HepG2 (cell line): ENCODE measurements around the gene PRR35. TPM values are rescaled to one million over a fixed set of nuclear protein-coding genes. Genes with fewer than 3 reads are reported as not detected.
A peak's percentile ranks its signal among the peaks of the same experiment; 100 is the strongest.

Experiments
- BRD4 ChIP-seq: sonication (generic); formaldehyde crosslinking; IDR thresholded peaks from 2 replicates; pipeline ENCODE4 v1.4.0; 2020; ENCODE audit warnings: missing genetic modification reagents
- BRF2 ChIP-seq: sonication (generic); formaldehyde crosslinking; IDR thresholded peaks from 2 replicates; pipeline ENCODE4 v1.8.1; 2022; ENCODE audit warnings: mild to moderate bottlenecking, missing genetic modification reagents
- ESRRA ChIP-seq: sonication (generic); formaldehyde crosslinking; IDR thresholded peaks from 2 replicates; pipeline ENCODE4 v1.5.1; 2020; ENCODE audit warnings: mild to moderate bottlenecking, low read depth, missing genetic modification reagents
- HOXD1 ChIP-seq: sonication (generic); formaldehyde crosslinking; IDR thresholded peaks from 2 replicates; pipeline ENCODE4 v1.5.0; 2020; ENCODE audit warnings: missing genetic modification reagents
- SSRP1 ChIP-seq: IDR thresholded peaks from 2 replicates; pipeline ENCODE4 v1.6.1; 2016; ENCODE audit warnings: control low read depth
- ZC3H13 ChIP-seq: sonication (generic); formaldehyde crosslinking; IDR thresholded peaks from 2 replicates; pipeline ENCODE4 v1.8.1; 2023; ENCODE audit warnings: mild to moderate bottlenecking, missing genetic modification reagents, moderate library complexity
- ZNF431 ChIP-seq: sonication (generic); formaldehyde crosslinking; IDR thresholded peaks from 2 replicates; pipeline ENCODE4 v1.9.0; 2022; ENCODE audit warnings: missing genetic modification reagents, low read depth, mild to moderate bottlenecking, borderline replicate concordance
- ZNF781 ChIP-seq: sonication (generic); formaldehyde crosslinking; IDR thresholded peaks from 2 replicates; pipeline ENCODE4 v1.5.1; 2020; ENCODE audit warnings: borderline replicate concordance, mild to moderate bottlenecking, missing genetic modification reagents; ENCODE audit errors: not compliant biosample characterization
- ZNF850 ChIP-seq: sonication (generic); formaldehyde crosslinking; conservative IDR thresholded peaks from 2 replicates; pipeline ENCODE4 v1.9.0; 2021; ENCODE audit warnings: mild to moderate bottlenecking, missing genetic modification reagents
- polyA plus RNA-seq, 8 experiments: library from polyadenylated mRNA; depleted of rRNA in 3 of 8; stranded (reverse) in 7 of 8; unstranded in 1 of 8; fragments of >200 nt; fragmentation: Illumina TruSeq in 4 of 8; extraction: Trizol in 4 of 8; gene quantifications; 2 replicates each; pipeline versions ENCODE4 v1.2.1 to v1.2.3, GENCODE V29; 2011 to 2016; ENCODE audit warnings: low read depth in 4 of 8, missing spikeins in 1 of 8, mixed read lengths in 1 of 8; ENCODE audit not compliant: insufficient read depth in 1 of 8
- total RNA-seq, 5 experiments: library from RNA; depleted of rRNA; stranded (reverse); fragments of >200 nt; fragmentation: Illumina TruSeq; extraction: Trizol; gene quantifications; 2 replicates each; pipeline ENCODE4 v1.2.3, GENCODE V29; 2016; ENCODE audit warnings: low read depth in 1 of 5
- TF ChIP-seq, protein P1 (sequence below): sonication (generic); formaldehyde crosslinking; IDR thresholded peaks from 2 replicates; pipeline ENCODE4; 2020; ENCODE audit warnings: missing genetic modification reagents, mild to moderate bottlenecking, borderline replicate concordance
- TF ChIP-seq, protein P2 (sequence below): sonication (generic); formaldehyde crosslinking; IDR thresholded peaks from 2 replicates; pipeline ENCODE4 v1.4.0; 2020; ENCODE audit warnings: missing genetic modification reagents, low read depth, mild to moderate bottlenecking, borderline replicate concordance
- TF ChIP-seq, protein P3 (sequence below): sonication (generic); formaldehyde crosslinking; IDR thresholded peaks from 2 replicates; pipeline ENCODE4 v1.5.1; 2020; ENCODE audit warnings: missing genetic modification reagents, mild to moderate bottlenecking, borderline replicate concordance

Gene PRR35
- total and polyA plus RNA-seq, 2 of the 13 experiments (the other 11 are each of a cell fraction or from before 2014, with no cell fraction given) = 0.07 to 0.16 TPM

- TF ChIP-seq, protein P1, sequence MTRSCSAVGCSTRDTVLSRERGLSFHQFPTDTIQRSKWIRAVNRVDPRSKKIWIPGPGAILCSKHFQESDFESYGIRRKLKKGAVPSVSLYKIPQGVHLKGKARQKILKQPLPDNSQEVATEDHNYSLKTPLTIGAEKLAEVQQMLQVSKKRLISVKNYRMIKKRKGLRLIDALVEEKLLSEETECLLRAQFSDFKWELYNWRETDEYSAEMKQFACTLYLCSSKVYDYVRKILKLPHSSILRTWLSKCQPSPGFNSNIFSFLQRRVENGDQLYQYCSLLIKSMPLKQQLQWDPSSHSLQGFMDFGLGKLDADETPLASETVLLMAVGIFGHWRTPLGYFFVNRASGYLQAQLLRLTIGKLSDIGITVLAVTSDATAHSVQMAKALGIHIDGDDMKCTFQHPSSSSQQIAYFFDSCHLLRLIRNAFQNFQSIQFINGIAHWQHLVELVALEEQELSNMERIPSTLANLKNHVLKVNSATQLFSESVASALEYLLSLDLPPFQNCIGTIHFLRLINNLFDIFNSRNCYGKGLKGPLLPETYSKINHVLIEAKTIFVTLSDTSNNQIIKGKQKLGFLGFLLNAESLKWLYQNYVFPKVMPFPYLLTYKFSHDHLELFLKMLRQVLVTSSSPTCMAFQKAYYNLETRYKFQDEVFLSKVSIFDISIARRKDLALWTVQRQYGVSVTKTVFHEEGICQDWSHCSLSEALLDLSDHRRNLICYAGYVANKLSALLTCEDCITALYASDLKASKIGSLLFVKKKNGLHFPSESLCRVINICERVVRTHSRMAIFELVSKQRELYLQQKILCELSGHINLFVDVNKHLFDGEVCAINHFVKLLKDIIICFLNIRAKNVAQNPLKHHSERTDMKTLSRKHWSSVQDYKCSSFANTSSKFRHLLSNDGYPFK = peak; percentile 42; the same call in 1 of the 2 replicates
- TF ChIP-seq ZNF431 = 0 out of 2 replicates have a peak, but pooled peaks have one; percentile 9
- TF ChIP-seq HOXD1 (CRISPR knock-in tag) = no peak
- no peak for TF ChIP-seq BRD4
- no peak for TF ChIP-seq BRF2
- 0 out of 2 replicates have a peak, but pooled peaks have one; percentile 48 for TF ChIP-seq SSRP1
- TF ChIP-seq ZNF850 (CRISPR knock-in tag) = 0 out of 2 replicates have a peak, but pooled peaks have one; percentile 65
- TF ChIP-seq, protein P2, sequence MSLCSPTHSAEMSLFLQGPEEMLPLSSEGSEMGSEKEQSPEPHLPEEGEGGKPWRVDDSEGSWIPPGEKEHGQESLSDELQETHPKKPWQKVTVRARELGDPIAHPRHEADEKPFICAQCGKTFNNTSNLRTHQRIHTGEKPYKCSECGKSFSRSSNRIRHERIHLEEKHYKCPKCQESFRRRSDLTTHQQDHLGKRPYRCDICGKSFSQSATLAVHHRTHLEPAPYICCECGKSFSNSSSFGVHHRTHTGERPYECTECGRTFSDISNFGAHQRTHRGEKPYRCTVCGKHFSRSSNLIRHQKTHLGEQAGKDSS (CRISPR knock-in tag) = peak; percentile 55; the same call in 1 of the 2 replicates
- TF ChIP-seq, protein P3, sequence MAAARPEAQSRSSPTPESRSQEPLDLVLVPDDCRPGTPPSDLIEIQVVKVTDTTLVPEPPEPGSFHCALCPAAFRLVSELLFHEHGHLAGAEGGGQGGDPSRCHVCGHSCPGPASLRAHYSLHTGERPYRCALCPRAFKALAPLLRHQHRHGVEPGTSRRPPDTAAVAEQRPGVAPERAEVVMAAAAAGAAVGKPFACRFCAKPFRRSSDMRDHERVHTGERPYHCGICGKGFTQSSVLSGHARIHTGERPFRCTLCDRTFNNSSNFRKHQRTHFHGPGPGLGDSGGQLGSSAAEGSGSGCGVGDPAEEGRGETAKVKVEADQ = no peak
- no peak for TF ChIP-seq ESRRA (CRISPR knock-in tag)
- peak; percentile 49 for TF ChIP-seq ZNF781 (CRISPR knock-in tag)
- TF ChIP-seq ZC3H13 (CRISPR knock-in tag) = no peak
Observed at GRCh38 chr16:526181-527014, 33.8 kb upstream of the PRR35 start (continued).
